GM12891 (cell line): ENCODE results near the gene SMYD3.
A peak's percentile ranks its signal among the peaks of the same experiment; 100 is the strongest.

Source experiments
- DNase-seq: peaks from one replicate; pipeline ENCODE4 v3.0.0; 2011; ENCODE audit warnings: low spot score; ENCODE audit not compliant: insufficient read length
- FAIRE-seq: peaks from 2 replicates; lab custom pipeline; 2011; peaks lifted over from hg19 to GRCh38; lab: Jason Lieb, UNC
- PAX5 ChIP-seq: IDR thresholded peaks from 2 replicates; pipeline ENCODE4 v1.6.1; 2011; ENCODE audit warnings: low read length, moderate library complexity, mild to moderate bottlenecking; ENCODE audit not compliant: insufficient read depth, severe bottlenecking
- POLR2A ChIP-seq: IDR thresholded peaks from 2 replicates; pipeline ENCODE4 v1.6.1; 2011; ENCODE audit warnings: low read depth, low read length, control low read depth
- POLR2AphosphoS5 ChIP-seq: IDR thresholded peaks from 2 replicates; pipeline ENCODE4 v1.6.1; 2011; ENCODE audit warnings: low read depth, low read length, control low read depth
- POU2F2 ChIP-seq: IDR thresholded peaks from 2 replicates; pipeline ENCODE4 v1.6.1; 2011; ENCODE audit warnings: low read depth, mild to moderate bottlenecking, control low read depth, low read length, moderate library complexity
- SPI1 ChIP-seq: IDR thresholded peaks from 2 replicates; pipeline ENCODE4 v1.6.1; 2011; ENCODE audit warnings: low read depth, low read length, control low read depth
- TAF1 ChIP-seq: IDR thresholded peaks from 2 replicates; pipeline ENCODE4 v1.6.1; 2011; ENCODE audit warnings: low read depth, low read length, control low read depth

The SMYD3 gene

DNA sequence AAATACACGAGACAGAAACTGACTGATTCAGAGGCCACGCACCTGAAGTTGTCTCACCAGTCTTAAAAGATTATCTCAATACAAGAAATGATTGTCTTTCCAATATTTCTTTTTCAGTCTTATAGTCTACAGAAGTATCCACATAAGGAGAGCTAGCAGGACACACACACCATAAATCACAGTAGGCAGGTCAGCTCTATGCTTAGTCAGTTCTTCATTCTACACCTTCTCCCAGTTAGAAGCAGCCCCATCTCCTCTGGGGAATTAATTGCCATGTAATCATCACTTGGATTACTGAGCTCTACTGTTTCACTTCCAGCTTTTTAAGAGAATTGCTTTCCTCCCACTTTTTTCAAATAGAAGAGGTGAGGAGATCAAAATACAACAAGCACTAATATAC, 59.6 kb downstream of the SMYD3 start:
- no peak for FAIRE-seq

GRCh38 chr1:246445503-246445902, 61.6 kb downstream of the SMYD3 start:
- TF ChIP-seq TAF1: no peak
- DNase-seq: no peak
- no peak for FAIRE-seq

More for the DNA sequence above, 59.6 kb downstream of the SMYD3 start:
- no peak for TF ChIP-seq POU2F2
- no peak for TF ChIP-seq POLR2A
- no peak for TF ChIP-seq PAX5
- TF ChIP-seq SPI1: no peak
- no peak for DNase-seq

DNA sequence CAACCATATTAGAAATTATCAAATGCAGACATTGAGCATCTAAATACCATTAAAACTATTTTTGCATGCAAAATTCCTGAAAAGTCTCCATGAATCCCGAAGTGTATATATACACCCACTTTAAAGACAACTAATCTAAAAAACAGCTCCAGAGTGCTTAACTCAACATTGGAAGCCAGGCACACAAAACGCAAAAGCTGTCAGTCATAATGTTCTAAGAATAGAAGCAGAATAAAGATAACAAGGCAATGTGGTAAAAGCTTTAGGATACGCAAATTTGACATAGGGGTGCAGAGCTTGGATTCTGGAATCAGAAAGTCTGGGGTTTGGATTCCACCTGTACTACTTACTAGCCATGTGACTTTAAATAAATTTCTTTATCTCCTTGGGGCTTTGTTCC, 62.5 kb downstream of the SMYD3 start:
- no peak for DNase-seq
- TF ChIP-seq TAF1 (no peak), SPI1 (no peak), POLR2A (no peak), POLR2AphosphoS5 (no peak), POU2F2 (no peak), PAX5 (no peak)

GRCh38 chr1:246437961-246438360, 69.1 kb downstream of the SMYD3 start:
- no peak for FAIRE-seq
- no peak for DNase-seq
- no peak for TF ChIP-seq POLR2A
- TF ChIP-seq SPI1: no peak
- TF ChIP-seq POLR2AphosphoS5: no peak

More for the DNA sequence above, 62.5 kb downstream of the SMYD3 start:
- no peak for FAIRE-seq

GRCh38 chr1:246435421-246436041, 71.5 kb downstream of the SMYD3 start:
- DNase-seq (no peak), FAIRE-seq (no peak)
- TF ChIP-seq TAF1 (no peak), PAX5 (no peak)

- DNase-seq (no peak), FAIRE-seq (no peak)
- TF ChIP-seq PAX5 (no peak), POU2F2 (no peak), TAF1 (no peak), POLR2AphosphoS5 (no peak), POLR2A (no peak), SPI1 (no peak)
Observed at GRCh38 chr1:246434335-246434734, 72.7 kb downstream of the SMYD3 start.

- DNase-seq (no peak), FAIRE-seq (peak; percentile 55)
Observed at GRCh38 chr1:246428542-246429308, 78.4 kb downstream of the SMYD3 start.

GRCh38 chr1:246427611-246428010, 79.5 kb downstream of the SMYD3 start:
- TF ChIP-seq TAF1 (no peak), POLR2AphosphoS5 (no peak), SPI1 (no peak), POU2F2 (no peak), PAX5 (no peak), POLR2A (no peak)
- no peak for DNase-seq
- FAIRE-seq: no peak

More at GRCh38 chr1:246428542-246429308, 78.4 kb downstream of the SMYD3 start:
- TF ChIP-seq SPI1: no peak
- no peak for TF ChIP-seq POLR2AphosphoS5
- TF ChIP-seq TAF1: no peak
- no peak for TF ChIP-seq POLR2A
- no peak for TF ChIP-seq POU2F2
- no peak for TF ChIP-seq PAX5

GRCh38 chr1:246425895-246426294, 81.2 kb downstream of the SMYD3 start:
- FAIRE-seq: no peak
- DNase-seq: no peak
- TF ChIP-seq PAX5 (no peak), POU2F2 (no peak)

DNA sequence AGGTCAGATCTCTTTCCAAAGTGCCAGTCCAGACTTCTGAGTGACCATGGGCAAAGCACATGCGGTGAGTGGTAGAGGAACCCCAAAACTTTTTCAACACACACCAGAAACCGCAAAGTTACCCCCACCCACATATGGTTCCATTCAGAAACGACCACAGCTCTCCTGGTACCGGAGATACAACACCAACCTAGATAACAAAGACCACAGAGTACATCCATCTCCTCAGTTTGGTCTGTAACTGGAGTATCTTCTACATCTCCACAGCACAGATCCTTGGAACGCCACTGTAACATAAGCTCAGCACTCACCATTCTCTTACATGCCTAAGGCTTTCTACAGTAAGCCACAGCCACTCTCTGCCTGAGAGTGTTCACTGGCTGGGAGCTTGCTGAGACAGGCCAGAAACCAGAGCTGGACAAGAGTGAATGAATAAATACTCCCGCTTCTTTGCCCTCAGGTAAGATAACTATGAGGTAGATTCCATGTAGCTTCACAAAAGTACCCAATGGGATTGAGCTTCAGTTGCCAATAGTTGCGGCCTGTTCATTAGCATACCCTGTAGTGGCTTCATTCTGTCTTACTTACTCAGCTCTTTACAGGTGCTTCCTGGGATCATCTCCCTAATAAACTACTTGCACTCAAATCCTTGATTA, 81.8 kb downstream of the SMYD3 start:
- FAIRE-seq (peak; percentile 33), DNase-seq (no peak)
- TF ChIP-seq POU2F2: no peak
- TF ChIP-seq PAX5: no peak
- TF ChIP-seq POLR2AphosphoS5: no peak
- TF ChIP-seq POLR2A: no peak
